GM23248 (cell line): Measurements from ENCODE around the gene LRRC66. TPM values are rescaled to one million over a fixed set of nuclear protein-coding genes. Genes with fewer than 3 reads are reported as not detected.

Experiments
- DNase-seq: peaks from one replicate; pipeline ENCODE4 v3.0.0-alpha.2; 2015
- H2AFZ ChIP-seq: fragments of 200-600 bp; sonication (generic); 2 replicates; pipeline ENCODE4 v1.6.1; 2016; ENCODE audit warnings: antibody characterized with exemption
- H3F3A ChIP-seq: fragments of 200-600 bp; sonication (generic); 2 replicates; pipeline ENCODE4 v1.6.1; 2016; ENCODE audit warnings: mild to moderate bottlenecking, antibody characterized with exemption, mixed run types; ENCODE audit not compliant: insufficient read depth
- H3K27ac ChIP-seq: fragments of 200-600 bp; sonication (generic); 2 replicates; pipeline ENCODE4 v1.5.1; 2016; ENCODE audit warnings: mild to moderate bottlenecking
- H3K27me3 ChIP-seq: fragments of 200-600 bp; sonication (generic); replicated peaks from 2 replicates; pipeline ENCODE4 v1.6.1; 2016; ENCODE audit warnings: mild to moderate bottlenecking; ENCODE audit not compliant: insufficient read depth
- H3K36me3 ChIP-seq: fragments of 200-600 bp; sonication (generic); 2 replicates; pipeline ENCODE4 v1.6.1; 2016; ENCODE audit warnings: low read depth, mild to moderate bottlenecking
- H3K4me1 ChIP-seq: fragments of 200-600 bp; sonication (generic); 2 replicates; pipeline ENCODE4 v1.6.1; 2016; ENCODE audit warnings: mild to moderate bottlenecking; ENCODE audit not compliant: insufficient read depth
- H3K4me2 ChIP-seq: fragments of 200-600 bp; sonication (generic); one replicate; pipeline ENCODE4 v1.6.1; 2016; ENCODE audit warnings: mild to moderate bottlenecking; ENCODE audit not compliant: unreplicated experiment
- H3K4me3 ChIP-seq: fragments of 200-600 bp; sonication (generic); 2 replicates; pipeline ENCODE4 v1.5.1; 2016; ENCODE audit warnings: mild to moderate bottlenecking
- H3K79me2 ChIP-seq: fragments of 200-600 bp; sonication (generic); 2 replicates; pipeline ENCODE4 v1.6.1; 2016; ENCODE audit warnings: mild to moderate bottlenecking; ENCODE audit not compliant: insufficient read depth
- H3K9ac ChIP-seq: fragments of 200-600 bp; sonication (generic); 2 replicates; pipeline ENCODE4 v1.6.1; 2016; ENCODE audit warnings: mild to moderate bottlenecking
- H3K9me2 ChIP-seq: fragments of 200-600 bp; sonication (generic); 2 replicates; pipeline ENCODE4 v1.6.1; 2016; ENCODE audit warnings: mixed run types, mild to moderate bottlenecking, moderate library complexity; ENCODE audit not compliant: insufficient read depth
- H3K9me3 ChIP-seq: fragments of 200-600 bp; sonication (generic); one replicate; pipeline ENCODE4 v1.6.1; 2017; ENCODE audit warnings: low read depth
- H4K20me1 ChIP-seq: fragments of 200-600 bp; sonication (generic); 2 replicates; pipeline ENCODE4 v1.6.0; 2016; ENCODE audit not compliant: insufficient read depth
- EZH2 ChIP-seq: fragments of 200-600 bp; sonication (generic); IDR thresholded peaks from 2 replicates; pipeline ENCODE4 v1.6.1; 2018; ENCODE audit warnings: antibody characterized with exemption, mild to moderate bottlenecking; ENCODE audit not compliant: insufficient read depth, poor library complexity, severe bottlenecking
- EZH2phosphoT487 ChIP-seq: fragments of 200-600 bp; sonication (generic); IDR thresholded peaks from 2 replicates; pipeline ENCODE4 v1.6.1; 2018; ENCODE audit warnings: antibody characterized with exemption, moderate library complexity, mild to moderate bottlenecking, low read depth; ENCODE audit not compliant: insufficient read depth
- WGBS, 2 experiments: methylation state at CpG; one replicate each; pipeline ENCODE4 v1.1.6; 2015 to 2017; ENCODE audit warnings: low lambda C conversion rate in 2 of 2, low coverage in 1 of 2; ENCODE audit errors: missing lambda C conversion rate in 2 of 2; 5-methylcytosine and 5-hydroxymethylcytosine counted together
- in situ Hi-C: fragments of 300-500 bp; cut with MboI; formaldehyde crosslinking; loops from 2 replicates; pipeline ENCODE4 v1.15.0; 2020
- polyA plus RNA-seq: library from polyadenylated mRNA; unstranded; fragments of >200 nt; fragmentation: Nextera tagmentation; extraction: Ambion mirVana; gene quantifications from 2 replicates; pipeline ENCODE4 v1.2.1, GENCODE V29; 2016
- total RNA-seq: library from RNA; depleted of rRNA; stranded (reverse); fragments of >200 nt; shearing (Covaris generic); gene quantifications from 2 replicates; pipeline ENCODE4 v1.2.3, GENCODE V29; 2014; rRNA removed

The LRRC66 gene
- total RNA-seq (0.32 and 0.51 TPM in 2 replicates), polyA plus RNA-seq (0.13 and 0.16 TPM in 2 replicates)

GRCh38 chr4:52019936-52020657 is at the start of gene LRRC66:
TSS of gene LRRC66 (minus strand) at chr4:52020363. CDS start at chr4:52017613, 2,750 bp downstream.
- Histone ChIP-seq H3K27ac (no peak within 1 kb of the TSS), H3K27me3 (no peaks in the 10 kb centered on the region), H3K9me3 (no peaks in the 10 kb centered on the region), H3F3A (no peaks in the 10 kb centered on the region), H3K4me2 (no peak within 1 kb of the TSS), H3K9ac (no peak within 1 kb of the TSS), H3K4me3 (no peak within 1 kb of the TSS), H3K36me3 (peaks cover 18% of the 10 kb centered on the region; the same call in 1 of the 2 replicates), H3K79me2 (0 out of 2 replicates have a peak, but pooled peaks cover 2% of the 10 kb centered on the region), H3K4me1 (peaks cover 9% of the 10 kb centered on the region), H3K9me2 (no peaks in the 10 kb centered on the region), H4K20me1 (no peaks in the 10 kb centered on the region), H2AFZ (no peak within 1 kb of the TSS)
- in situ Hi-C loops: loop anchor here (10.0 kb wide), 1 partner anchor 125 kb away; no protein-coding TSS in a partner anchor
- DNase-seq: peak; percentile 40
- WGBS, 2 experiments: 91% methylated on average over 6 of the region's 6 CpGs
- TF ChIP-seq EZH2phosphoT487 (no peak), EZH2 (no peak)

- Histone ChIP-seq H3K36me3 (no peaks in the 10 kb centered on the region; the same call in 1 of the 2 replicates), H3K4me2 (no peak overlapping the region), H3K9ac (no peak overlapping the region), H3K9me2 (no peaks in the 10 kb centered on the region), H2AFZ (no peak overlapping the region), H3K4me3 (no peak overlapping the region), H3K27ac (no peak overlapping the region), H3K79me2 (no peaks in the 10 kb centered on the region), H3K27me3 (no peaks in the 10 kb centered on the region), H3K9me3 (no peaks in the 10 kb centered on the region), H3F3A (no peaks in the 10 kb centered on the region), H3K4me1 (no peaks in the 10 kb centered on the region), H4K20me1 (no peaks in the 10 kb centered on the region)
- no peak for DNase-seq
- no peak for TF ChIP-seq EZH2phosphoT487
- no peak for TF ChIP-seq EZH2
- in situ Hi-C loops: no loop called here
- WGBS, 2 experiments: 94 to 97% methylated on average over 1 of the region's 1 CpG
These were observed 49.4 kb upstream of the LRRC66 start for GRCh38 chr4:52069571-52069970.

- DNase-seq: peak; percentile 45
- WGBS, 2 experiments: 95 to 98% methylated on average over 3 of the region's 3 CpGs
- in situ Hi-C loops: no loop called here
- H3K27ac ChIP-seq: no peak overlapping the region
- TF ChIP-seq EZH2phosphoT487: no peak
- TF ChIP-seq EZH2: no peak
- no peak overlapping the region for H3K4me2 ChIP-seq
- H3K9ac ChIP-seq: no peak overlapping the region
- H3K79me2 ChIP-seq: no peaks in the 10 kb centered on the region
- H4K20me1 ChIP-seq: no peaks in the 10 kb centered on the region
- H3K4me1 ChIP-seq: 0 out of 2 replicates have a peak, but pooled peaks cover 7% of the 10 kb centered on the region
- H3K4me3 ChIP-seq: no peak overlapping the region
- H3K27me3 ChIP-seq: no peaks in the 10 kb centered on the region
- H2AFZ ChIP-seq: no peak overlapping the region
- H3K9me2 ChIP-seq: no peaks in the 10 kb centered on the region
- H3K36me3 ChIP-seq: no peaks in the 10 kb centered on the region
- H3F3A ChIP-seq: peaks cover 11% of the 10 kb centered on the region; the same call in 1 of the 2 replicates
- H3K9me3 ChIP-seq: no peaks in the 10 kb centered on the region
These were observed 39.2 kb upstream of the LRRC66 start for GRCh38 chr4:52059372-52059771.

GRCh38 chr4:52058275-52058674 is 38.1 kb upstream of the LRRC66 start:
- in situ Hi-C loops: no loop called here
- no peak for DNase-seq
- H3K36me3 ChIP-seq: no peaks in the 10 kb centered on the region
- H3K9me2 ChIP-seq: no peaks in the 10 kb centered on the region
- no peaks in the 10 kb centered on the region for H3K27me3 ChIP-seq
- peaks cover 11% of the 10 kb centered on the region; the same call in 1 of the 2 replicates for H3F3A ChIP-seq
- no peaks in the 10 kb centered on the region for H4K20me1 ChIP-seq
- no peak overlapping the region for H3K4me3 ChIP-seq
- H3K9ac ChIP-seq: no peak overlapping the region
- H3K4me2 ChIP-seq: no peak overlapping the region
- 91 to 100% methylated on average over 1 of the region's 1 CpG for WGBS, 2 experiments
- 0 out of 2 replicates have a peak, but pooled peaks cover 6% of the 10 kb centered on the region for H3K79me2 ChIP-seq
- no peak overlapping the region for H3K27ac ChIP-seq
- H3K4me1 ChIP-seq: 0 out of 2 replicates have a peak, but pooled peaks cover 7% of the 10 kb centered on the region
- TF ChIP-seq EZH2: no peak
- TF ChIP-seq EZH2phosphoT487: no peak
- no peaks in the 10 kb centered on the region for H3K9me3 ChIP-seq
- no peak overlapping the region for H2AFZ ChIP-seq
